Neural progenitor cell (in vitro differentiated cells): Measurements from ENCODE around the gene COPB1. TPM values are rescaled to one million over a fixed set of nuclear protein-coding genes. Genes with fewer than 3 reads are reported as not detected.

ENCODE experiments used
- DNase-seq: peaks from one replicate; pipeline ENCODE4 v3.0.0-alpha.2; 2016; ENCODE audit warnings: low spot score
- H2AFZ ChIP-seq: fragments of 200-600 bp; sonication (generic); replicated peaks from 2 replicates; pipeline ENCODE4 v1.6.1; 2016; ENCODE audit warnings: antibody characterized with exemption
- H3F3A ChIP-seq: fragments of 200-600 bp; sonication (generic); 2 replicates; pipeline ENCODE4 v1.6.1; 2016; ENCODE audit warnings: antibody characterized with exemption, low read depth
- H3K27ac ChIP-seq: fragments of 200-600 bp; sonication (generic); 2 replicates; pipeline ENCODE4 v1.5.1; 2016; ENCODE audit warnings: mild to moderate bottlenecking
- H3K27me3 ChIP-seq: fragments of 200-600 bp; sonication (generic); 2 replicates; pipeline ENCODE4 v1.6.1; 2016; ENCODE audit warnings: mild to moderate bottlenecking, moderate library complexity
- H3K36me3 ChIP-seq: fragments of 200-600 bp; sonication (generic); 2 replicates; pipeline ENCODE4 v1.5.1; 2016
- H3K4me1 ChIP-seq: fragments of 200-600 bp; sonication (generic); 2 replicates; pipeline ENCODE4 v1.6.1; 2016; ENCODE audit warnings: mixed run types
- H3K4me2 ChIP-seq: fragments of 200-600 bp; sonication (generic); 2 replicates; pipeline ENCODE4 v1.6.1; 2016
- H3K4me3 ChIP-seq: fragments of 200-600 bp; sonication (generic); 2 replicates; pipeline ENCODE4 v1.5.1; 2016
- H3K79me2 ChIP-seq: fragments of 200-600 bp; sonication (generic); 2 replicates; pipeline ENCODE4 v1.6.1; 2016; ENCODE audit warnings: low read depth
- H3K9ac ChIP-seq: fragments of 200-600 bp; sonication (generic); 2 replicates; pipeline ENCODE4 v1.6.1; 2016
- H3K9me3 ChIP-seq: fragments of 200-600 bp; sonication (generic); 2 replicates; pipeline ENCODE4 v1.5.1; 2016; ENCODE audit warnings: low read depth
- H4K20me1 ChIP-seq: fragments of 200-600 bp; sonication (generic); 2 replicates; pipeline ENCODE4 v1.6.1; 2016; ENCODE audit warnings: low read depth
- H3K27ac Mint-ChIP-seq: 3 replicates; pipeline ENCODE4 v1.8.0; 2021; ENCODE audit warnings: mixed read lengths
- H3K27me3 Mint-ChIP-seq: 2 replicates; pipeline ENCODE4 v1.8.0; 2022; ENCODE audit warnings: low read depth, mild to moderate bottlenecking, inconsistent platforms, moderate library complexity, mixed read lengths; ENCODE audit not compliant: insufficient read depth
- H3K36me3 Mint-ChIP-seq: 3 replicates; pipeline ENCODE4 v1.8.0; 2021; ENCODE audit warnings: mixed read lengths
- H3K4me1 Mint-ChIP-seq: 3 replicates; pipeline ENCODE4 v1.8.0; 2021; ENCODE audit warnings: mixed read lengths
- H3K4me3 Mint-ChIP-seq: 3 replicates; pipeline ENCODE4 v1.8.0; 2021; ENCODE audit warnings: mild to moderate bottlenecking, moderate library complexity, mixed read lengths
- H3K9me3 Mint-ChIP-seq: 3 replicates; pipeline ENCODE4 v1.8.0; 2020; ENCODE audit warnings: mixed read lengths
- CTCF ChIP-seq: fragments of 200-600 bp; sonication (generic); IDR thresholded peaks from 2 replicates; pipeline ENCODE4 v1.5.1; 2017; ENCODE audit warnings: antibody characterized with exemption, mild to moderate bottlenecking
- EZH2 ChIP-seq: fragments of 200-600 bp; sonication (generic); IDR thresholded peaks from 2 replicates; pipeline ENCODE4 v1.6.1; 2017; ENCODE audit warnings: antibody characterized with exemption, mild to moderate bottlenecking, moderate library complexity
- EZH2phosphoT487 ChIP-seq: fragments of 200-600 bp; sonication (generic); IDR thresholded peaks from 2 replicates; pipeline ENCODE4 v1.6.1; 2017; ENCODE audit warnings: antibody characterized with exemption
- total RNA-seq: library from RNA; depleted of rRNA; stranded (reverse); fragments of >200 nt; gene quantifications from 2 replicates; pipeline ENCODE4 v1.2.3, GENCODE V29; 2015; ENCODE audit warnings: low replicate concordance

The COPB1 gene
- total RNA-seq, 1 donor from 2014 or later, result 212 TPM

GRCh38 chr11:14529321-14529720 lies 29.7 kb upstream of the COPB1 start:
- no peaks in the 10 kb centered on the region for H3K4me1 ChIP-seq
- H3K27me3 ChIP-seq, result no peaks in the 10 kb centered on the region
- no peaks in the 10 kb centered on the region for H3K36me3 ChIP-seq
- H3K4me1 Mint-ChIP-seq, result peaks cover 7% of the 10 kb centered on the region
- H3K27ac ChIP-seq, result no peak overlapping the region
- H4K20me1 ChIP-seq, result no peaks in the 10 kb centered on the region
- no peak overlapping the region for H3K27ac Mint-ChIP-seq
- no peaks in the 10 kb centered on the region for H3K36me3 Mint-ChIP-seq
- H3F3A ChIP-seq, result no peaks in the 10 kb centered on the region
- DNase-seq, result no peak
- H3K9me3 ChIP-seq, result no peaks in the 10 kb centered on the region
- no peak overlapping the region for H3K9ac ChIP-seq
- H3K4me2 ChIP-seq, result no peak overlapping the region
- TF ChIP-seq EZH2 (no peak), CTCF (no peak), EZH2phosphoT487 (no peak)
- no peak overlapping the region for H3K4me3 ChIP-seq
- no peak overlapping the region for H2AFZ ChIP-seq
- H3K27me3 Mint-ChIP-seq, result no peaks in the 10 kb centered on the region
- H3K4me3 Mint-ChIP-seq, result no peak overlapping the region
- no peaks in the 10 kb centered on the region for H3K79me2 ChIP-seq
- no peaks in the 10 kb centered on the region for H3K9me3 Mint-ChIP-seq

- H3K4me1 Mint-ChIP-seq, result peaks cover 18% of the 10 kb centered on the region
Observed at GRCh38 chr11:14522801-14523200, 23.2 kb upstream of the COPB1 start.

GRCh38 chr11:14522245-14522644 lies 22.6 kb upstream of the COPB1 start:
- peaks cover 18% of the 10 kb centered on the region for H3K4me1 Mint-ChIP-seq
- peaks cover 7% of the 10 kb centered on the region for H3K36me3 ChIP-seq
- no peak overlapping the region for H3K27ac Mint-ChIP-seq
- peaks cover 6% of the 10 kb centered on the region for H3K36me3 Mint-ChIP-seq
- H3K27me3 ChIP-seq, result no peaks in the 10 kb centered on the region
- no peak overlapping the region for H3K4me3 ChIP-seq
- H3K79me2 ChIP-seq, result peaks cover 25% of the 10 kb centered on the region
- DNase-seq, result no peak
- TF ChIP-seq CTCF (no peak), EZH2 (no peak), EZH2phosphoT487 (no peak)
- no peak overlapping the region for H3K4me3 Mint-ChIP-seq
- H3K9me3 ChIP-seq, result no peaks in the 10 kb centered on the region
- H3K27ac ChIP-seq, result no peak overlapping the region
- H3K4me1 ChIP-seq, result peaks cover 7% of the 10 kb centered on the region
- no peak overlapping the region for H3K9ac ChIP-seq
- no peaks in the 10 kb centered on the region for H4K20me1 ChIP-seq
- peaks cover 7% of the 10 kb centered on the region for H3F3A ChIP-seq
- H3K9me3 Mint-ChIP-seq, result no peaks in the 10 kb centered on the region
- no peaks in the 10 kb centered on the region for H3K27me3 Mint-ChIP-seq
- no peak overlapping the region for H3K4me2 ChIP-seq
- H2AFZ ChIP-seq, result no peak overlapping the region

More at GRCh38 chr11:14522801-14523200, 23.2 kb upstream of the COPB1 start:
- Mint-ChIP-seq H3K36me3 (peaks cover 3% of the 10 kb centered on the region), H3K9me3 (no peaks in the 10 kb centered on the region), H3K27me3 (no peaks in the 10 kb centered on the region), H3K4me3 (no peak overlapping the region), H3K27ac (no peak overlapping the region)
- Histone ChIP-seq H3F3A (peaks cover 7% of the 10 kb centered on the region), H3K79me2 (peaks cover 21% of the 10 kb centered on the region), H3K9ac (no peak overlapping the region), H3K4me3 (no peak overlapping the region), H4K20me1 (no peaks in the 10 kb centered on the region), H2AFZ (no peak overlapping the region), H3K9me3 (no peaks in the 10 kb centered on the region), H3K4me1 (peaks cover 7% of the 10 kb centered on the region), H3K27me3 (no peaks in the 10 kb centered on the region), H3K36me3 (peaks cover 2% of the 10 kb centered on the region), H3K27ac (no peak overlapping the region), H3K4me2 (no peak overlapping the region)
- TF ChIP-seq EZH2phosphoT487, result no peak
- no peak for TF ChIP-seq EZH2
- TF ChIP-seq CTCF, result no peak
- DNase-seq, result no peak
